Right lobe of liver (tissue), 4 donors: ENCODE data around the gene TMEM240.

Experiments used
- POLR2A ChIP-seq: fragments of 450-650 bp; IDR thresholded peaks from one replicate; pipeline ENCODE4 v1.6.1; 2017; ENCODE audit warnings: antibody characterized with exemption, mild to moderate bottlenecking
- TF ChIP-seq, protein P1 (sequence below), 4 donors: fragments of 200-600 bp in 3 of 4; fragments of 450-650 bp in 1 of 4; IDR thresholded peaks; one replicate each; pipeline versions ENCODE4 v1.5.1 to v1.8.0; 2016 to 2022; ENCODE audit warnings: antibody characterized with exemption in 4 of 4, mild to moderate bottlenecking in 2 of 4
- donor health status: DM: no; HTN: no; CAD: no.
- donor health status: DM: no; HTN: no; CAD: no.
- donor health status: DM: no; HTN: yes; CAD: no.

DNA sequence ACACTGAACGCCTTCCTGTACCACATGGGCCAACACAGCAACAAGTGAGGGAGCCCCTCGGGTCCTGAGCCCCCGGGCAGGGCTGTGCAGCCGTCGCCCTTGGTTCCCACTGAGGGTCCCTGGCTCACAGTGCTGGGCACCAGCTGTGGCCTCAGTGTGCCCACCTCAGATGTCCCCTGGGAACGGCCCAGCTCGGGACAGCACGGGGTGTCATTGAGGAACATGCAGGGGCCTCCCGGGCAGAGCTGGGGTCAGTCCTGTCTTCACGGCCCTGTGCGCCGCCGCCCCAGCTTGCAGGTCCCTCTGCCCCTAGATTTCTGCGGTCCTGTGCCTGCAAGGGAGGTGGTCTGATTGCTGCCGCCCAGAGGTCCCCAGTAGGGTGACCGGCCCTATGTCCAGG lies 51.2 kb downstream of the TMEM240 start:
- TF ChIP-seq, protein P1, sequence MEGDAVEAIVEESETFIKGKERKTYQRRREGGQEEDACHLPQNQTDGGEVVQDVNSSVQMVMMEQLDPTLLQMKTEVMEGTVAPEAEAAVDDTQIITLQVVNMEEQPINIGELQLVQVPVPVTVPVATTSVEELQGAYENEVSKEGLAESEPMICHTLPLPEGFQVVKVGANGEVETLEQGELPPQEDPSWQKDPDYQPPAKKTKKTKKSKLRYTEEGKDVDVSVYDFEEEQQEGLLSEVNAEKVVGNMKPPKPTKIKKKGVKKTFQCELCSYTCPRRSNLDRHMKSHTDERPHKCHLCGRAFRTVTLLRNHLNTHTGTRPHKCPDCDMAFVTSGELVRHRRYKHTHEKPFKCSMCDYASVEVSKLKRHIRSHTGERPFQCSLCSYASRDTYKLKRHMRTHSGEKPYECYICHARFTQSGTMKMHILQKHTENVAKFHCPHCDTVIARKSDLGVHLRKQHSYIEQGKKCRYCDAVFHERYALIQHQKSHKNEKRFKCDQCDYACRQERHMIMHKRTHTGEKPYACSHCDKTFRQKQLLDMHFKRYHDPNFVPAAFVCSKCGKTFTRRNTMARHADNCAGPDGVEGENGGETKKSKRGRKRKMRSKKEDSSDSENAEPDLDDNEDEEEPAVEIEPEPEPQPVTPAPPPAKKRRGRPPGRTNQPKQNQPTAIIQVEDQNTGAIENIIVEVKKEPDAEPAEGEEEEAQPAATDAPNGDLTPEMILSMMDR (IDR thresholded peaks at IDR 0.05), result no peak
- TF ChIP-seq POLR2A, result no peak
